H9 (cell line): ENCODE measurements around the gene BAIAP2L1. TPM values are rescaled to one million over a fixed set of nuclear protein-coding genes. Genes with fewer than 3 reads are reported as not detected.

Source experiments
- DNase-seq: peaks from one replicate; pipeline ENCODE4 v3.0.0-alpha.2; 2017
- H2AFZ ChIP-seq: one replicate; pipeline ENCODE4 v1.6.1; 2013; ENCODE audit warnings: mild to moderate bottlenecking, low read length, control low read depth, moderate library complexity
- H2AK5ac ChIP-seq: 2 replicates; pipeline ENCODE4 v1.6.1; 2013; ENCODE audit warnings: low read length, control low read depth, mixed read lengths; ENCODE audit not compliant: insufficient read length
- H2BK120ac ChIP-seq: one replicate; pipeline ENCODE4 v1.6.1; 2013; ENCODE audit warnings: low read depth, mild to moderate bottlenecking, low read length, control low read depth, inconsistent platforms; ENCODE audit not compliant: poor library complexity, severe bottlenecking
- H2BK12ac ChIP-seq: 2 replicates; pipeline ENCODE4 v1.6.1; 2013; ENCODE audit warnings: low read length, control low read depth, mixed read lengths, low read depth; ENCODE audit not compliant: insufficient read length
- H2BK15ac ChIP-seq: 2 replicates; pipeline ENCODE4 v1.6.1; 2013; ENCODE audit warnings: low read depth, low read length, control low read depth
- H2BK20ac ChIP-seq: one replicate; pipeline ENCODE4 v1.6.1; 2013; ENCODE audit warnings: low read depth, mild to moderate bottlenecking, low read length, control low read depth, inconsistent platforms; ENCODE audit not compliant: poor library complexity, severe bottlenecking
- H2BK5ac ChIP-seq: 2 replicates; pipeline ENCODE4 v1.6.1; 2013; ENCODE audit warnings: low read length, control low read depth, mixed read lengths; ENCODE audit not compliant: insufficient read length
- H3K14ac ChIP-seq: 2 replicates; pipeline ENCODE4 v1.6.1; 2013; ENCODE audit warnings: low read length, control low read depth; ENCODE audit not compliant: insufficient read depth
- H3K18ac ChIP-seq: 2 replicates; pipeline ENCODE4 v1.6.1; 2013; ENCODE audit warnings: low read depth, mild to moderate bottlenecking, mixed read lengths, low read length, control low read depth; ENCODE audit not compliant: insufficient read length
- H3K23ac ChIP-seq: 2 replicates; pipeline ENCODE4 v1.6.1; 2013; ENCODE audit warnings: low read length, control low read depth, mixed read lengths, low read depth; ENCODE audit not compliant: insufficient read length
- H3K23me2 ChIP-seq: 2 replicates; pipeline ENCODE4 v1.6.1; 2013; ENCODE audit warnings: low read depth, mild to moderate bottlenecking, mixed read lengths, low read length, control low read depth; ENCODE audit not compliant: insufficient read length, poor library complexity, severe bottlenecking
- H3K27ac ChIP-seq: 2 replicates; pipeline ENCODE4 v1.5.1; 2013; ENCODE audit warnings: low read length, control low read depth, mixed read lengths, low read depth; ENCODE audit not compliant: insufficient read length
- H3K27me3 ChIP-seq: 2 replicates; pipeline ENCODE4 v1.6.1; 2013; ENCODE audit warnings: low read length, control low read depth, inconsistent platforms; ENCODE audit not compliant: insufficient read depth
- H3K4ac ChIP-seq: 2 replicates; pipeline ENCODE4 v1.6.1; 2013; ENCODE audit warnings: low read depth, mild to moderate bottlenecking, control low read depth, inconsistent platforms, low read length, moderate library complexity
- H3K4me1 ChIP-seq: 2 replicates; pipeline ENCODE4 v1.6.1; 2013; ENCODE audit warnings: low read length, control low read depth, inconsistent platforms; ENCODE audit not compliant: insufficient read depth
- H3K4me2 ChIP-seq: 2 replicates; pipeline ENCODE4 v1.6.1; 2013; ENCODE audit warnings: low read length, control low read depth, mixed read lengths; ENCODE audit not compliant: insufficient read length, insufficient read depth
- H3K56ac ChIP-seq: 2 replicates; pipeline ENCODE4 v1.6.1; 2013; ENCODE audit warnings: low read depth, mild to moderate bottlenecking, mixed read lengths, low read length, control low read depth; ENCODE audit not compliant: insufficient read length
- H3K79me1 ChIP-seq: 2 replicates; pipeline ENCODE4 v1.6.1; 2013; ENCODE audit warnings: low read depth, mild to moderate bottlenecking, moderate library complexity, low read length, control low read depth, inconsistent platforms; ENCODE audit not compliant: insufficient read depth, poor library complexity, severe bottlenecking
- H3K79me2 ChIP-seq: 2 replicates; pipeline ENCODE4 v1.6.1; 2013; ENCODE audit warnings: low read length, control low read depth, inconsistent platforms; ENCODE audit not compliant: insufficient read depth
- H3K9ac ChIP-seq: 2 replicates; pipeline ENCODE4 v1.6.1; 2013; ENCODE audit warnings: low read length, control low read depth, mixed read lengths; ENCODE audit not compliant: insufficient read length; ENCODE audit errors: extremely low read depth
- H3K9me3 ChIP-seq: one replicate; pipeline ENCODE4 v1.6.1; 2013; ENCODE audit warnings: low read depth, low read length, inconsistent platforms; ENCODE audit not compliant: control insufficient read depth
- H3T11ph ChIP-seq: one replicate; pipeline ENCODE4 v1.6.1; 2013; ENCODE audit warnings: mild to moderate bottlenecking, low read length, control low read depth, inconsistent platforms
- H4K20me1 ChIP-seq: one replicate; pipeline ENCODE4 v1.6.1; 2013; ENCODE audit not compliant: control insufficient read depth, insufficient read length, insufficient read depth
- H4K5ac ChIP-seq: 2 replicates; pipeline ENCODE4 v1.6.1; 2013; ENCODE audit warnings: low read depth, mild to moderate bottlenecking, mixed read lengths, low read length, control low read depth; ENCODE audit not compliant: insufficient read length
- H4K8ac ChIP-seq: replicated peaks from 2 replicates; pipeline ENCODE4 v1.6.1; 2013; ENCODE audit warnings: low read length, control low read depth, mixed read lengths, low read depth; ENCODE audit not compliant: insufficient read length
- H4K91ac ChIP-seq: 2 replicates; pipeline ENCODE4 v1.6.1; 2013; ENCODE audit warnings: low read depth, mild to moderate bottlenecking, moderate library complexity, mixed read lengths, low read length, control low read depth; ENCODE audit not compliant: insufficient read length
- H3K27ac Mint-ChIP-seq, 3 experiments: 2 replicates in 2 of 3; 3 replicates in 1 of 3; pipeline ENCODE4 v1.8.0; 2020 to 2021; ENCODE audit warnings: mixed read lengths in 3 of 3, mild to moderate bottlenecking in 1 of 3, moderate library complexity in 1 of 3
- H3K27me3 Mint-ChIP-seq: 2 replicates; pipeline ENCODE4 v1.8.0; 2021; ENCODE audit warnings: low read depth, mild to moderate bottlenecking, moderate library complexity, mixed read lengths
- H3K36me3 Mint-ChIP-seq, 3 experiments: 2 replicates in 2 of 3; 3 replicates in 1 of 3; pipeline ENCODE4 v1.8.0; 2020 to 2021; ENCODE audit warnings: low read depth in 3 of 3, mixed read lengths in 3 of 3; ENCODE audit not compliant: insufficient read depth in 1 of 3
- H3K4me1 Mint-ChIP-seq, 2 experiments: 2 replicates each; pipeline ENCODE4 v1.8.0; 2020; ENCODE audit warnings: mixed read lengths in 2 of 2
- H3K4me3 Mint-ChIP-seq, 2 experiments: 2 replicates in 1 of 2; 3 replicates in 1 of 2; pipeline ENCODE4 v1.8.0; 2020 to 2021; ENCODE audit warnings: mild to moderate bottlenecking in 2 of 2, mixed read lengths in 2 of 2, moderate library complexity in 1 of 2
- H3K9me3 Mint-ChIP-seq, 2 experiments: 2 replicates in 1 of 2; 3 replicates in 1 of 2; pipeline ENCODE4 v1.8.0; 2020; ENCODE audit warnings: mild to moderate bottlenecking in 2 of 2, mixed read lengths in 2 of 2, moderate library complexity in 1 of 2
- CTCF ChIP-seq: fragments of 200-600 bp; sonication (generic); conservative IDR thresholded peaks from 3 replicates; pipeline ENCODE4 v1.8.0; 2021; ENCODE audit warnings: antibody characterized with exemption, mild to moderate bottlenecking
- WGBS: extraction: QIAGEN DNeasy Blood & Tissue Kit; methylation state at CpG from one replicate; pipeline ENCODE4 v1.1.7; 2013; ENCODE audit warnings: missing lambda C conversion rate, low lambda C conversion rate, mixed read lengths; ENCODE audit not compliant: insufficient read length; ENCODE audit errors: extremely low coverage; 5-methylcytosine and 5-hydroxymethylcytosine counted together
- total RNA-seq: library from RNA; stranded (reverse); gene quantifications from 2 replicates; pipeline ENCODE4 v1.2.1, GENCODE V29; 2021

Gene BAIAP2L1
- total RNA-seq, 1 experiment from 2014 or later = 25.9 TPM

- Histone ChIP-seq H2BK5ac (no peak overlapping the region), H3K9ac (no peak overlapping the region), H2BK12ac (no peak overlapping the region), H2BK15ac (no peak overlapping the region), H3K79me2 (peaks cover 2% of the 10 kb centered on the region; the same call in 1 of the 2 replicates), H3K23ac (no peak overlapping the region), H4K91ac (no peak overlapping the region), H3K56ac (no peak overlapping the region), H3K4ac (no peak overlapping the region), H4K5ac (no peak overlapping the region), H3K23me2 (peaks cover 6% of the 10 kb centered on the region), H3K4me2 (no peak overlapping the region), H3K9me3 (no peaks in the 10 kb centered on the region), H2AK5ac (no peak overlapping the region), H2BK120ac (no peak overlapping the region), H2BK20ac (no peak overlapping the region), H3K79me1 (peaks cover 6% of the 10 kb centered on the region), H4K8ac (no peak overlapping the region), H3T11ph (no peak overlapping the region), H3K14ac (no peak overlapping the region), H3K27me3 (no peaks in the 10 kb centered on the region), H3K27ac (no peak overlapping the region), H3K18ac (no peak overlapping the region), H4K20me1 (no peaks in the 10 kb centered on the region), H2AFZ (no peak overlapping the region), H3K4me1 (no peaks in the 10 kb centered on the region; the same call in 1 of the 2 replicates)
- TF ChIP-seq CTCF = no peak
- no CpG with 5 or more reads among the region's 14 CpGs for WGBS
- H3K27me3 Mint-ChIP-seq = no peaks in the 10 kb centered on the region
- H3K4me1 Mint-ChIP-seq = peaks cover 30 to 40% of the 10 kb centered on the region in 2 experiments
- H3K9me3 Mint-ChIP-seq = no peaks in the 10 kb centered on the region
- peaks cover 6 to 27% (median 21%) of the 10 kb centered on the region in 3 experiments for H3K36me3 Mint-ChIP-seq
- no peak for DNase-seq
- H3K4me3 Mint-ChIP-seq = no peak overlapping the region; a peak in 1 of 5 replicates
- H3K27ac Mint-ChIP-seq = no peak overlapping the region
Observed at GRCh38 chr7:98286093-98286539, 114.8 kb downstream of the BAIAP2L1 start.
